Activated CD4-positive, alpha-beta T cell treated with anti-CD3 and anti-CD28 coated beads, Interleukin-2, Interleukin-4, amounts not matched to agents 100 ng/mL and 50 ng/mL, durations not matched to agents 16 hours and 8 hours (primary cell): Measurements from ENCODE around the gene TIGD7.
A peak's percentile ranks its signal among the peaks of the same experiment; 100 is the strongest.

ENCODE experiments used
- DNase-seq: peaks from one replicate; pipeline ENCODE4 v3.0.0-alpha.2; 2020; ENCODE audit warnings: low spot score

Gene TIGD7, protein sequence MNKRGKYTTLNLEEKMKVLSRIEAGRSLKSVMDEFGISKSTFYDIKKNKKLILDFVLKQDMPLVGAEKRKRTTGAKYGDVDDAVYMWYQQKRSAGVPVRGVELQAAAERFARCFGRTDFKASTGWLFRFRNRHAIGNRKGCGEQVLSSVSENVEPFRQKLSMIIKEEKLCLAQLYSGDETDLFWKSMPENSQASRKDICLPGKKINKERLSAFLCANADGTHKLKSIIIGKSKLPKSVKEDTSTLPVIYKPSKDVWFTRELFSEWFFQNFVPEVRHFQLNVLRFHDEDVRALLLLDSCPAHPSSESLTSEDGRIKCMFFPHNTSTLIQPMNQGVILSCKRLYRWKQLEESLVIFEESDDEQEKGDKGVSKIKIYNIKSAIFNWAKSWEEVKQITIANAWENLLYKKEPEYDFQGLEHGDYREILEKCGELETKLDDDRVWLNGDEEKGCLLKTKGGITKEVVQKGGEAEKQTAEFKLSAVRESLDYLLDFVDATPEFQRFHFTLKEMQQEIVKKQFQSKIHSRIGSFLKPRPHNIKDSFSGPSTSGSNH

DNA sequence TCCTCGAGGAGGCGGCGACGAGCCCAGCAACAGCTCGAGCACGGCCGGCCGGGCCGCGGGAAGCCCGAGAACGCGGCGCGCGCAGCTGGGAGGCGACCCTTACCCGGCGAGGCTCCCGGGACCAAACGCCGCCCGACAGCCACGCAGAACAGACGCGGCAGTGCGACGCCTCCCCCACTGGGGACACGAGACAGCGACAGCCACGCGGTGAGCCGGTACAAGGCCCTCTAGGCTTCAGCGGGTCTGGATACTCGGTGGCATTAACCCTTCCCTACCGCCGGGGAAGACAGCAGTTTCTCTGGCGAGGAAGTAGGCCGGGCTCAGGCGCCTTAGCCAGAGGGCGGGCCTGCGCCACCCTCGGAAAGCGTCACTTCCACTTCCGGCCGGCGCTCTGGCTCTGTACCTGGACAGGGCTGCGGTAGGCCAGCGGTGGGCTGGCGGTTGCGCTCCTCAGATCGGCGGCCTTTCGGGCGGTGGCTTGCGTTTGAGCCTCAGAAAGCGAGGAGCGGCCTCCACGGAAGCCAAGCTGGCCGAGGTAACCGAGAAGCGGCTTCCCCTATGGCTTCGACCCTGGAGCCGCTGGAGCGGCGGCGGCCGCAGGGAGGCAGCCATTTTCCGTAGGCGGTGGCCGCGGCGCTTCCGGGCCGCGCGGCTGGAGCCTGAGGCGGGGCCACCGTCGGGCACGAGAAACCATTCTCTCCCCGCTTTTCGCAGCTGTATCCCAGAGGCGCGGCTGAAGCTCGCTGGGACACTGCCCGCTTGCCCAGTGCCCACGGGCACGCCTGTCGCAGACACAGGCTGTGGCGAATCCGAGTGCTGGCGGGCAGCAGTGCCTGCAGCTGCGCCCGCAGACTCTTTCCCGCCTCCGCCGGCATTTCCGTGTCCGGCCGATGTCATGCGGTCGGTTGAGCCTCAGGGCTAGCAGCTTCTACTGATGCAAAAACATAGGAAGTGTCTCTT lies at the start of gene TIGD7, which contains the start of gene ZNF75A:
Gene TIGD7 (minus strand): TSS at position 322 of the 960 bp plus-strand sequence. CDS start 4,816 bp downstream, outside the sequence.
Gene ZNF75A (plus strand): TSS at position 389 of the 960 bp plus-strand sequence. CDS start 2,932 bp downstream, outside the sequence.
- peak; percentile 82 for DNase-seq

DNA sequence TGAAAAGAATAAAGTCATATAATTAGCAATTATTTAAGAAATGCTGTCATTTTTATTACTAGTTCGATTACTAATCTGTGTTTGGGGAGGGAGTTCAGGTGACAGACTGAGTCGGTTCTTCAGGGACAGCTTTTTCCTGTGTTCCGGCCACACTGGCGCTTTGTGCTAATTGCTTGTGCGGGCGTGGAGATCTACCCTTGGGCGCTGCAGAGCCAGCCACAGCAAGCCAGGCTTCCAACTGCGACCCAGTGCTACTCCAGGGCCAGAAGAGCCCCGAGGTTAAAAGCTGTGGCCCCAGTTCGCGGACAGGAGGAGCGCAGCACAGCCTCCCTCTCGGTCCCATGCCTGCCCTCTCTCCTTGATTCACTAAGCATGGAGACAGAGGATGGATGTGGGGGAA lies 43.9 kb upstream of the TIGD7 start:
- no peak for DNase-seq

DNA sequence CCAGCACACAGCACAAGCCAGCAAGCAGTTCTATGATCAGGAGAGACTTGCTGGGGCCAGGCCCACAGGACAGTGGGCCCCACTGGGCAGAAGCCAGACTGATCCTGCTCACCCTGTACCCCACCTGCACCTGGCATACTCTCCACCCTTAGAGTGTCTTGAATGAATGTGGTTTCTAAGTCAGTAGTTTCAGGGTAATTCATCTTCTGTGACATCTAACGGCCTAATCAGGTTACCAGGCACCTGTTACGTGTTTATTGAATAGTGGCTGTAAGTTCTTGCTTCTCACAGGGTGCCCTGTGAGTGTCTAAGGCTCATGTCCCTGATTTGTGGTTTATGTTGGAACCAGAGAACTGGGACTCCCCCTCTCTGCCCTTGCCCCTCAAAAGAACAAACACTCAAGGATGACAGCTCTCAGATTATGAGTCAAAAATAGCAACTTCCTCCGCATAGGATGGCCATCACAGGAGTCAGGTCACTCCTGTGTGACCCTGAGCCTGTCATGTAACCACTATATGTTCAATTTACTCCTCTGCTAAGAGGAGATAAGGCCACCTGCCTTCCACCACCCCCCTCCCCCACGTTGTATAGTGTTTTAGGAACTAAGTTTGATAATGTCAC lies 43.4 kb upstream of the TIGD7 start:
- DNase-seq: no peak

DNA sequence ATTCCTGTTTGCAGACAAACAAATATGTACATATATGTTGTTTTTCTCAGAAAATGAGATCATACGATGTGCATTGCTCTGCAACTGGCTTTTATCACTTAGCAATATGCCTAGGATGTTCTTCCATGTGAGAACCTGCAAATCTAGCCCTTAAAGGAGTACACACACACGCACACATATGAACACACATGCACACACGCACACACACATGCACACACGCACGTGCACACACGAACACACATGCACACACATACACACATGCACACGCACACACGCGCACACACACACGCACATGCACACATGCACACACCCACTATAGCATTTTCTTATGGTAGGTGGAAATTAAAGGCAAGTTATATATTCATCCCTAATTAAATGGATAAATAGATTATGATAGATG lies 42.4 kb upstream of the TIGD7 start:
- DNase-seq: no peak

DNA sequence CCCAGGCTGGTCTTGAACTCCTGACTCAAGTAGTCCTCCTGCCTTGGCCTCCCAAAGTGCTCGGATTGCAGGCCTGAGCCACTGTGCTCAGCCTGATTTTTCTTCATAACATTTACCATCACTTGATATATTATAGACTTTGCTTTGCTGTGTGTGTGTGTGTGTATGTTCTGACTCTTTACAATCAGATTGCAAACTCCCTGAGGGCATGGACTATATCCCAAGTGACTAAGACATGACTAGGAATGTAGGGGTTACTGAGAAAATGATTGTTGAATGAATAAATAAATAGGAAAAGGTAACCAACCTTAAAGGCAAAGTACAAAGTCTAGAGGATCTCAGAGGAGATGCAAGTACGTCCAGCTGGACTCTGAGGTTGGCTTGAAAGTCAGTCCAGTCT lies 40.8 kb upstream of the TIGD7 start:
- DNase-seq: no peak

DNA sequence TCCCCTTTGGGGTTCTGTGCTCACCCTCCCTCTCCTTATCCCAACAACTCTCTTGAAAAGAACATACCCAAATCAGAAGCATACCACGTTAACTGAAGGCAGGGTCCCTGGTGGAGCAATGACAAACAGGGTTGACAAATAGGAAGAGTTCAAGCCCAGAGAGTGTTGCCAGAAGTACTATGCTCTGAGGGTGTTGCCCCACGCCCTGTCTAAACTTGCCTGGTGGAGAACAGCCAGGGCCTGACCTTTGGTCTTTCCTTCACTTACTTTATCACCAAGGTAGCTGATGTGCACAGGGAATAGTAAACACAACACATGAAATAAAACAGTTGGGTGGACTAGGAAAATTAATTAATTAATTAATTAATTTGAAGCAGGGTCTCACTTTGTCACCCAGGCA lies 23.4 kb upstream of the TIGD7 start:
- DNase-seq: no peak

DNA sequence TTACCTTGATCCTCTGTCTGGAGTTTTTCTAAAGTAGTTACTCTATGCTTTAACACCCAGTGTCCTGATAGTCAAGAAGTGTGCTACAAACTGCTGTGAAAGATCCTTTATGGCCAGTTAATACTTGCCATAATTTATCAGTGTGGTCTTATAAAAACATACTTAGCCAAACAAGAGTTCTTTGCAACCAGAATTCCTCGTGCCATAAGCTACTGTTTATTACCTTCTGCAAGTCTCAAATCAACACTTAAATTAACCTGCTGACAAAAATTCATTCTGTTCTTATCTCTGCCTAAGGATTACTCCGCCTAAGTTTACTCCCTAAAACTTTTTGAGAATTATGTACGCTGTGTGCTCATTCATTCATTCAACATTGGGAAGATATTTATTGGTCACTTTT lies 22.9 kb upstream of the TIGD7 start:
- DNase-seq: no peak

DNA sequence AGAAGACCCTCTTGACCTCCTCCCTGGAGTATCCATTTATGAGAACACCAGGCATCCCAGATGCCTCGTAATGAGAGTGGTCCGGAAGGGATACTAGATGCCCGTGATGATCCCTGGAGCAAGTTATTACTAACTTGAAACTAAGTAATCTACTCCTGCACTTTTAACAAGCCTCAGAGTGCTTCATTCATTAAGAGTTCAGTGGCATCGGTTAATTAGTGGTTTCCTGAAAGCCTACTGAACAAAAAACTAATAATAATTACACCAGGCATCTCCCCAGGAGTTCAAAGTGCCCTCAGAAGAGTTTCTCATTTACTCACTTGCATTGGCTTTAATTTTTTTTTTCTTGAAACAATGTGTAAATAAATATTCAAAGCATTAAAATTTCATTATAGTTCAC lies 22.3 kb upstream of the TIGD7 start:
- no peak for DNase-seq

DNA sequence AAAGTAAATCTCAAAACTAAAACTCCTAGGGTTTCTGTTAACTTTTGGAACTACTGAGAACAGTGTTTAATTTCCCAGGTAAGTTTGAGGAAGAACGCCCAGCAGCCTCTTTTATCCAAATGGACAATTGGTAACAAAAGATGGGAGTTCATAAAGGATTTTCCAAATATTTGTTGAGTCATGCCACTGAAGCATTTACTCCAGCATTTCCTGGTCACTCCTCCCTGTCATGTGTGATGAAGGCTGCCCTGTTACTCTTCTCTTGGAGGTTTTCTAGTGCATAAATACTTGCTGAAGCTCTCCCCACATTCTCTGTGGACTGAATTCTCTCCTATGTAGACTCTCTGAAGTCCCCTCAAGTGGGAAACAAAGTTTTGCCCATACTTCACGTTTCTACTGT lies 16.6 kb upstream of the TIGD7 start:
- no peak for DNase-seq

DNA sequence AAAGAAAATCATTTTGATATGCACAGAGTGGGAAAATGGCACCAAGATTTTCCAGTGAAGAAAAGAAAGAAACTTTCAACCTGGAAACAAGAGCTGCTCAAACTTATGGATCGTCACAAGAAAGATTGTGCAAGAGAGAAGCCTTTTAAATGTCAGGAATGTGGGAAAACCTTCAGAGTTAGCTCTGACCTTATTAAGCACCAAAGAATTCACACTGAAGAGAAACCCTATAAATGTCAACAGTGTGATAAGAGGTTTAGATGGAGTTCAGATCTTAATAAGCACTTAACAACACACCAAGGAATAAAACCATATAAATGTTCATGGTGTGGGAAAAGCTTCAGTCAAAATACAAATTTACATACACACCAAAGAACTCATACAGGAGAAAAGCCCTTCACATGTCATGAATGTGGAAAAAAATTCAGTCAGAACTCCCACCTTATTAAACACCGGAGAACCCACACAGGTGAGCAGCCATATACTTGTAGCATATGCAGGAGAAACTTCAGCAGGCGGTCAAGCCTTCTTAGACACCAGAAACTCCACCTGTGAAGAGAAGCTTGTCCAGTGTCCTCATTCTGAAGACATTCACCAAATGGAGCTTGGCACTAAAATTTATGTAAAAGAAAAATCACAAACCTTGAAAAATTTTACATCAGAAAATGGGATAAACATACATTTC lies 12.2 kb upstream of the TIGD7 start:
- no peak for DNase-seq

DNA sequence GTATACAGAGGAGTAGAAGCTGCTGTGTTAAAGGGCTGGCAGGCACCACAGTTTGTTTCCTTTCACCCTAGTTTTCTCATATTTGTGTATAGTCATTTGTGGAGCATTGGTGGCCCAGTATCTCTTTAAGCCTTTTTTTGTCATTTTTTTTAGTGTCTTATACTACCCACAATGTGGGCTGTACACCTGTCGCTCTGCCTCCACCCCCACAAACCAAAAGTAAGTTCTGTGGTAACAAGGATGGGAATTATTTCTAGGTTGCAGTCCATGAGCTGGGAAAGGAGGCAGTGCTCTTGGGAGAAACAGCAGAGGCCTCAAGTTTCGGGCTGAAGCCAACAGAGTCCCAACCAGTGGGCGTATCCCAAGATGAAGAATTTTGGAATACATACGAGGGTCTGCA lies 6.3 kb upstream of the TIGD7 start:
- no peak for DNase-seq

DNA sequence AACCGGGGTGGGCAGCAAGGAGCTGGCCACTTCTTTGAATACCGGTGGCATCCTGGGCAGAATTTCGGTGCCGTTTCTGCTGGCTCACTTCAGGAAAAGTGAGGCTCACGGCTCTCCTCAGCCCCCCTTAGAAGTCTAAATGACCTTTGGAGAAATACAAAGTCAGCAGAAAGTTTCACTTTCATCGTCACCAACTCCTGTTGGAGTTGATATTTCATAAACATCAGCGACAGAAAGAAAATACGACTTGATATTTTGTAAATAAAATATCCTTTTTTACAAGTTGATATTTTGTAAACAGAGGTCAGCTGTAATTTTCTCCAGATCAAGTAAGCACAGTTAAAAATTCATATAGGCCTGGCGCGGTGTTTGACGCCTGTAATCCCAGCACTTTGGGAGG lies 848 bp upstream of the TIGD7 start:
- no peak for DNase-seq

DNA sequence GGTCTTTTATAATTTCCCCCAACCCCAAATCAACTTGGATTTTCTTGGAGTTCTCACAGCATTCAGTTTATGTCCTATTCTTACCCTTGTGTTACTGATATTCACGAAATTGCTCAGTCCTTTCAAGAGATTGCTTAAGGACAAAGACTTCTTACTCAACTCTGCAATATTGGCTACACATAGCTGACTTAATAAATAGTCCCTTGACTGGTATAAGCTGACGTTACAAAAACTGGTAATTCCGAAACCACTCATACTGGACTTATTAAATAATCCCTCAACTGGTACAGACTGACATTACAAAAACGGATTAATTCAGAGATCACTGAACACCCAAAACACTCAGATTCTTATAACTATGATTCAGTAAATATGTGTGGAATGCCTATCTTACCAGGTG lies 860 bp downstream of the TIGD7 start:
- no peak for DNase-seq

DNA sequence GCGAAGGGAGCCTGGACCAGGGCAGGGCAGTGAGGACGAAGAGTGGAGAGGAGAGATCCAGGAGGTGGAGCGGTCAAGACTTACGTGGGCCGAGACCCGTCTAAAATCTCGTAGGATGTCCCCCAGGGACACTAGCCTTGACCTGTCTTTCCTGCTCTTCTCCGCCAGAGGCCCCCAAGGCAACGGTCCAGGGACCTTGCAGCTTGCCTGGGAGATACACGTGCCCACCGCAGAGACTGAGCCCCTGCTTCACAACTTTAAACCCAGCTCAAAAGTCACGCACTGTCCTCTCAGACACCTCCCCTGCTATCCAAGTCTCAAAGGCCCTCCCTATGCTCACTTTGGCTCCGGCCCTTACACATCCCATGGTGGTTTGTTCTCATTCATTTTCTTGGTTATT lies 9.4 kb downstream of the TIGD7 start:
- no peak for DNase-seq

DNA sequence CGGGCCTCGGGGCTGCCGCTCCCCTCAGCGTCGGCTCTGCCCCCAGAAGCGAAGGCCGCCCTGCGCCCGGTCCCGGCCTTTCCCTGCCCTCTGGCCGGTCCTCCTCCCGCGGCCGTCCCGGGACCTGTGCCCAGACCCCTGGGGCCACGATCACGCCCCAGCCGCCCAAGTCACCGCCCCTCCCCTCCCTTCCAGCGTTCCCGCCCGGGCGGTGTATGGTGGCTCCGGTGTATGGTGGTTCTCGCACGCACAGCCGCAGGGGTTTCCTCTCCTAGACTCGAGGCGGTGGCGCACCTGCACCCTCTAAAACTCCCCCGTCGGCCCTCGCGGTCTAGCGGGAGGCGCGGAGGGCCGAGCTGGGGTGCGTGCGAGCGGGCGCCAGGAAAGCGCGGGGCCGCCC lies 10.0 kb downstream of the TIGD7 start:
- DNase-seq: no peak

DNA sequence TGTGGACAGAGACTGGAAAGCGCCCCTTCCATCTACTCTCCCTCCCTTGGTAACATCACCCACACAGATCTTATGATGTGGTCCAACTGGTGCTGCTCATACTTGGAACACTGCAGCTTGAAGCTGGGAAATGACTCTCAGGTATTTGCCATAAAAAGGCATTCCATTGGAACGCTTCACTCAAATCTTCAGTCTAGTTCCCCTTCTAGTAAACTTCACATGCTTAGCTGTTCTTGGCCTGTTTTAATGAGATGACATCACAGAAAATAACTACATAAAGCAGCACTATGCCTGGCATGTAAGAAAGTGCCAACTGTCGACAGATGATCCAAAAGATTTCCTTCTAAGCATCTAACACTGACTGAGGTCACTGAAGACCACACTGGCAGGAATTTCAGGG lies 12.6 kb downstream of the TIGD7 start:
- no peak for DNase-seq

DNA sequence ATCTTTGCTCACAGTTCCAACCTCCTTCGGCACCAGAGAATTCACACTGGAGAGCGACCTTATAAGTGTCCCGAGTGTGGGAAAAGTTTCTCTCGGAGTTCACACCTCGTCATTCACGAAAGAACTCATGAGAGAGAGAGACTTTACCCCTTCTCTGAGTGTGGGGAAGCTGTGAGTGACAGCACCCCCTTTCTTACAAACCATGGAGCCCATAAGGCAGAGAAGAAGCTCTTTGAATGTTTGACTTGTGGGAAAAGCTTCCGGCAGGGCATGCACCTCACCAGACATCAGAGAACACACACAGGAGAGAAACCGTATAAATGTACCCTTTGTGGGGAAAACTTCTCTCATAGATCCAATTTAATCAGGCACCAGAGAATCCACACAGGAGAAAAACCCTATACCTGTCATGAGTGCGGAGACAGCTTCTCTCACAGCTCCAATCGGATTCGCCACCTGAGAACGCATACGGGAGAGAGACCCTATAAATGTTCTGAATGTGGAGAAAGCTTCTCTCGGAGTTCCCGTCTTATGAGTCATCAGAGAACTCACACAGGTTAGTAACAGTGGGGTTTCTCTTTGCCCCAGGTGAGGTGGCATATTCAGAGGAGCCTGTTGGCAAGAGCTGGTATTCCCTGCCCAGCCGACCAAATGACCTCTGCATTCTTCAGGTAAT lies 15.1 kb downstream of the TIGD7 start:
- DNase-seq: no peak

DNA sequence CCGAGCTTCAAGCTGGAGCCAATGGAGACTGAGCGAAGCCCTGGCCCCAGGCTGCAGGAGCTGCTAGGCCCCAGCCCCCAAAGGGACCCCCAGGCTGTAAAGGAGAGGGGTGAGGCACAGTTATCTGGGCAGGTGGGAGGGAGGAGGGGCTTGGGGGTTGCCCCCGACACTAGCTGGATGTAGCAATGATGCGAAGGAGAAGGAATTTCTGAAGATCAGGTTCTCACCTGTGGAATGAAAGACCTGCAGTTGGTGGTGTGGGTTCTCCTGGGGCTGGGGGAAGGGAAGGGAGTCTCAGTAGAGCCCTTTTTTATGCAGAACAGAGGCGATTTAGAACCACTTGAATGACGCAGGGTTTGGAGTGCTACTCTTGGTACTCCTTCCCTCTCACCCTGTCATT lies 20.1 kb downstream of the TIGD7 start:
- no peak for DNase-seq

DNA sequence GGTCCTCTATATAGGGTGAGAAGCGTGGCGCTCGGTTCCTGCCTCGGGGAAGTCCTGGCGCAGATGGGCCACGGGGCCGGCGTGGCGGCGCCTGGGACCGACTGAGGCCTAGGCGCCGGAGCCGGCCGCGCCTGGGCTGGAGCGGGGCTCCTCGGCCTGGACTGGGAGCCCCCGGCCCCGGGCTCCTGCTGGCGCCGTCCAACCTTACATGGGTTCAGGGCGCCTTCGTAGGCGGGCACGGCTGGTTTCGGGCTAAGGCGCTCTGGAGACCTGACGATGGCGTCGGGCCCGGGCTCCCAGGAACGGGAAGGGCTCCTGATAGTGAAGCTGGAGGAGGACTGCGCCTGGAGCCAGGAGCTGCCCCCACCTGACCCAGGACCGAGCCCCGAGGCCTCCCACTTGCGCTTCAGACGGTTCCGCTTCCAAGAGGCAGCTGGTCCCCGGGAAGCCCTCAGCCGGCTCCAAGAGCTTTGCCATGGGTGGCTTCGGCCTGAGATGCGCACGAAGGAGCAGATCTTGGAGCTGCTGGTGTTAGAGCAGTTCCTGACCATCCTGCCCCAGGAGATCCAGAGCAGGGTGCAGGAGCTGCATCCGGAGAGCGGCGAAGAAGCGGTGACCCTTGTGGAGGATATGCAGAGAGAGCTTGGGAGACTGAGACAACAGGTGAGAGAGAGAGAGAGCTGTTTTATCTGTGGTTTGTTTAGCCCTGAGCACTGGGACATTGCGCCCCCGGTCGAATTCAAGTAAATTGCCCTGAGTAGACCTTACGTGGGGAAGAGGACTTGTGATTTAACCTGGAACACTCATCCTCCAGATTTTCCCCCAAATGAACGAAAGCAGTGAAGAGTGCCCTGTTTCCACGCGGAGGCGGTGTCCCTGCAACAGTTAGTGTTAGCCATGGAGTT lies 21.4 kb downstream of the TIGD7 start:
- DNase-seq: no peak
